ENCODE measurements around the gene SYT8.

- TF ChIP-seq, protein P1, sequence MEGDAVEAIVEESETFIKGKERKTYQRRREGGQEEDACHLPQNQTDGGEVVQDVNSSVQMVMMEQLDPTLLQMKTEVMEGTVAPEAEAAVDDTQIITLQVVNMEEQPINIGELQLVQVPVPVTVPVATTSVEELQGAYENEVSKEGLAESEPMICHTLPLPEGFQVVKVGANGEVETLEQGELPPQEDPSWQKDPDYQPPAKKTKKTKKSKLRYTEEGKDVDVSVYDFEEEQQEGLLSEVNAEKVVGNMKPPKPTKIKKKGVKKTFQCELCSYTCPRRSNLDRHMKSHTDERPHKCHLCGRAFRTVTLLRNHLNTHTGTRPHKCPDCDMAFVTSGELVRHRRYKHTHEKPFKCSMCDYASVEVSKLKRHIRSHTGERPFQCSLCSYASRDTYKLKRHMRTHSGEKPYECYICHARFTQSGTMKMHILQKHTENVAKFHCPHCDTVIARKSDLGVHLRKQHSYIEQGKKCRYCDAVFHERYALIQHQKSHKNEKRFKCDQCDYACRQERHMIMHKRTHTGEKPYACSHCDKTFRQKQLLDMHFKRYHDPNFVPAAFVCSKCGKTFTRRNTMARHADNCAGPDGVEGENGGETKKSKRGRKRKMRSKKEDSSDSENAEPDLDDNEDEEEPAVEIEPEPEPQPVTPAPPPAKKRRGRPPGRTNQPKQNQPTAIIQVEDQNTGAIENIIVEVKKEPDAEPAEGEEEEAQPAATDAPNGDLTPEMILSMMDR (IDR thresholded peaks at IDR 0.05 in 2 of 3, conservative IDR thresholded peaks at IDR 0.05 in 1 of 3; ENCODE audit: borderline replicate concordance in 1 of 3, insufficient read depth in 1 of 3, low read depth in 2 of 3, low read length in 2 of 3) = no peak
- no peak for TF ChIP-seq POLR2A (IDR thresholded peaks at IDR 0.05; ENCODE audit: borderline replicate concordance, extremely low read depth, insufficient read depth, insufficient read length)
- TF ChIP-seq POLR2AphosphoS5 (IDR thresholded peaks at IDR 0.05; ENCODE audit: low read depth, low read length) = no peak
- TF ChIP-seq, protein P2, sequence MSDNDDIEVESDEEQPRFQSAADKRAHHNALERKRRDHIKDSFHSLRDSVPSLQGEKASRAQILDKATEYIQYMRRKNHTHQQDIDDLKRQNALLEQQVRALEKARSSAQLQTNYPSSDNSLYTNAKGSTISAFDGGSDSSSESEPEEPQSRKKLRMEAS (IDR thresholded peaks at IDR 0.05) = no peak
- TF ChIP-seq JUND (IDR thresholded peaks at IDR 0.05) = no peak
- no peak for TF ChIP-seq SIN3A (IDR thresholded peaks at IDR 0.05; ENCODE audit: low read depth)
- no peak for TF ChIP-seq ZFX (IDR thresholded peaks at IDR 0.05)
- no peak for TF ChIP-seq EGR1 (IDR thresholded peaks at IDR 0.05; ENCODE audit: low read depth)
- no peak for TF ChIP-seq ZNF274 (IDR thresholded peaks at IDR 0.05; ENCODE audit: low read depth, low read length)
- TF ChIP-seq EZH2 (IDR thresholded peaks at IDR 0.05) = no peak
- no peak for TF ChIP-seq EZH2phosphoT487 (IDR thresholded peaks at IDR 0.05; ENCODE audit: borderline replicate concordance)
These were observed 31.4 kb downstream of the SYT8 start for GRCh38 chr11:1866226-1866625.
